ENCODE results near the gene HGS. TPM values are rescaled to one million over a fixed set of nuclear protein-coding genes. Genes with fewer than 3 reads are reported as not detected.

HGS gene
- total and polyA plus RNA-seq, 2 of the 8 experiments (the other 6 are each of a cell fraction or from before 2014, with no cell fraction given): 80.8 to 99.7 TPM

DNA sequence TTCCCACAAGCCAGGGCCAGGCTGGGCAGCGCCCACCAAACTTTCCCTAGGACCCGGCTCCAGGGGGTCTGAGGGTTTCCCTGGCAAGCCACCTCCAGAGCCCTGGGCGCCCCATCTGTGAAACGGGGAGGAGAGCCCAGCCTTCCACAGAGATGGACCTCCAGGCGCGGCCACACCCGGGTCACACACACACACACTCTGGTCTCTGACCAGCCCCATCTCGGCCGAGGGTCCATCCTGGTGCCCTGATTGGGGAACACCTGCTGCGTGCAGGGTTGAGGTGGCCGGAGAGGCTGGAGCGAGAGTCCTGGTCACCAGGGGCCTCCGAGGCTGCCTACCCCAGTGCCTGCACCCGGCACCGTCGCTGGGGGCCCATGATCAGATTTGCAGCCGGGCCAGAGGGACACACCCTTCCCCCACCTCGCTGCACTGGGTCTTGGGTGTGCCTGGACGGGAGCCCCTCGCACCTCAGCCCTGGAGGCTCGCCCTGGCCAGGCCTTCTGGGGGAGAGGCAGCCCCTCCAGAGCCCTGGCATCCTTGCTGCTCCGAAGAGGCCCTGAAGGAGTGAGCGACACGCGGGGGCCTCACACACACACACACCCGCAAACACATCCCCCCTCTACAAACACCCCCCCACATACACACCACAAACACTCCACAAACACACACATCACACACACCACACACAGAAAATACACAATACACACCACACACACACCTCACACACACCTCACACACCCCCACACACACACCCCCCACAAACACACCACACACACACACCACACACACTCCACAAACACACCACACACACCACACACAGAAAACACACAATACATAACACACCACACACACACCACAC is 58.0 kb downstream of the HGS start (continued):
- TF ChIP-seq, protein P1, sequence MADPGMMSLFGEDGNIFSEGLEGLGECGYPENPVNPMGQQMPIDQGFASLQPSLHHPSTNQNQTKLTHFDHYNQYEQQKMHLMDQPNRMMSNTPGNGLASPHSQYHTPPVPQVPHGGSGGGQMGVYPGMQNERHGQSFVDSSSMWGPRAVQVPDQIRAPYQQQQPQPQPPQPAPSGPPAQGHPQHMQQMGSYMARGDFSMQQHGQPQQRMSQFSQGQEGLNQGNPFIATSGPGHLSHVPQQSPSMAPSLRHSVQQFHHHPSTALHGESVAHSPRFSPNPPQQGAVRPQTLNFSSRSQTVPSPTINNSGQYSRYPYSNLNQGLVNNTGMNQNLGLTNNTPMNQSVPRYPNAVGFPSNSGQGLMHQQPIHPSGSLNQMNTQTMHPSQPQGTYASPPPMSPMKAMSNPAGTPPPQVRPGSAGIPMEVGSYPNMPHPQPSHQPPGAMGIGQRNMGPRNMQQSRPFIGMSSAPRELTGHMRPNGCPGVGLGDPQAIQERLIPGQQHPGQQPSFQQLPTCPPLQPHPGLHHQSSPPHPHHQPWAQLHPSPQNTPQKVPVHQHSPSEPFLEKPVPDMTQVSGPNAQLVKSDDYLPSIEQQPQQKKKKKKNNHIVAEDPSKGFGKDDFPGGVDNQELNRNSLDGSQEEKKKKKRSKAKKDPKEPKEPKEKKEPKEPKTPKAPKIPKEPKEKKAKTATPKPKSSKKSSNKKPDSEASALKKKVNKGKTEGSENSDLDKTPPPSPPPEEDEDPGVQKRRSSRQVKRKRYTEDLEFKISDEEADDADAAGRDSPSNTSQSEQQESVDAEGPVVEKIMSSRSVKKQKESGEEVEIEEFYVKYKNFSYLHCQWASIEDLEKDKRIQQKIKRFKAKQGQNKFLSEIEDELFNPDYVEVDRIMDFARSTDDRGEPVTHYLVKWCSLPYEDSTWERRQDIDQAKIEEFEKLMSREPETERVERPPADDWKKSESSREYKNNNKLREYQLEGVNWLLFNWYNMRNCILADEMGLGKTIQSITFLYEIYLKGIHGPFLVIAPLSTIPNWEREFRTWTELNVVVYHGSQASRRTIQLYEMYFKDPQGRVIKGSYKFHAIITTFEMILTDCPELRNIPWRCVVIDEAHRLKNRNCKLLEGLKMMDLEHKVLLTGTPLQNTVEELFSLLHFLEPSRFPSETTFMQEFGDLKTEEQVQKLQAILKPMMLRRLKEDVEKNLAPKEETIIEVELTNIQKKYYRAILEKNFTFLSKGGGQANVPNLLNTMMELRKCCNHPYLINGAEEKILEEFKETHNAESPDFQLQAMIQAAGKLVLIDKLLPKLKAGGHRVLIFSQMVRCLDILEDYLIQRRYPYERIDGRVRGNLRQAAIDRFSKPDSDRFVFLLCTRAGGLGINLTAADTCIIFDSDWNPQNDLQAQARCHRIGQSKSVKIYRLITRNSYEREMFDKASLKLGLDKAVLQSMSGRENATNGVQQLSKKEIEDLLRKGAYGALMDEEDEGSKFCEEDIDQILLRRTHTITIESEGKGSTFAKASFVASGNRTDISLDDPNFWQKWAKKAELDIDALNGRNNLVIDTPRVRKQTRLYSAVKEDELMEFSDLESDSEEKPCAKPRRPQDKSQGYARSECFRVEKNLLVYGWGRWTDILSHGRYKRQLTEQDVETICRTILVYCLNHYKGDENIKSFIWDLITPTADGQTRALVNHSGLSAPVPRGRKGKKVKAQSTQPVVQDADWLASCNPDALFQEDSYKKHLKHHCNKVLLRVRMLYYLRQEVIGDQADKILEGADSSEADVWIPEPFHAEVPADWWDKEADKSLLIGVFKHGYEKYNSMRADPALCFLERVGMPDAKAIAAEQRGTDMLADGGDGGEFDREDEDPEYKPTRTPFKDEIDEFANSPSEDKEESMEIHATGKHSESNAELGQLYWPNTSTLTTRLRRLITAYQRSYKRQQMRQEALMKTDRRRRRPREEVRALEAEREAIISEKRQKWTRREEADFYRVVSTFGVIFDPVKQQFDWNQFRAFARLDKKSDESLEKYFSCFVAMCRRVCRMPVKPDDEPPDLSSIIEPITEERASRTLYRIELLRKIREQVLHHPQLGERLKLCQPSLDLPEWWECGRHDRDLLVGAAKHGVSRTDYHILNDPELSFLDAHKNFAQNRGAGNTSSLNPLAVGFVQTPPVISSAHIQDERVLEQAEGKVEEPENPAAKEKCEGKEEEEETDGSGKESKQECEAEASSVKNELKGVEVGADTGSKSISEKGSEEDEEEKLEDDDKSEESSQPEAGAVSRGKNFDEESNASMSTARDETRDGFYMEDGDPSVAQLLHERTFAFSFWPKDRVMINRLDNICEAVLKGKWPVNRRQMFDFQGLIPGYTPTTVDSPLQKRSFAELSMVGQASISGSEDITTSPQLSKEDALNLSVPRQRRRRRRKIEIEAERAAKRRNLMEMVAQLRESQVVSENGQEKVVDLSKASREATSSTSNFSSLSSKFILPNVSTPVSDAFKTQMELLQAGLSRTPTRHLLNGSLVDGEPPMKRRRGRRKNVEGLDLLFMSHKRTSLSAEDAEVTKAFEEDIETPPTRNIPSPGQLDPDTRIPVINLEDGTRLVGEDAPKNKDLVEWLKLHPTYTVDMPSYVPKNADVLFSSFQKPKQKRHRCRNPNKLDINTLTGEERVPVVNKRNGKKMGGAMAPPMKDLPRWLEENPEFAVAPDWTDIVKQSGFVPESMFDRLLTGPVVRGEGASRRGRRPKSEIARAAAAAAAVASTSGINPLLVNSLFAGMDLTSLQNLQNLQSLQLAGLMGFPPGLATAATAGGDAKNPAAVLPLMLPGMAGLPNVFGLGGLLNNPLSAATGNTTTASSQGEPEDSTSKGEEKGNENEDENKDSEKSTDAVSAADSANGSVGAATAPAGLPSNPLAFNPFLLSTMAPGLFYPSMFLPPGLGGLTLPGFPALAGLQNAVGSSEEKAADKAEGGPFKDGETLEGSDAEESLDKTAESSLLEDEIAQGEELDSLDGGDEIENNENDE (IDR thresholded peaks at IDR 0.05; ENCODE audit: insufficient replicate concordance, low read length): no peak
- no peak for TF ChIP-seq NRF1 (IDR thresholded peaks at IDR 0.05; ENCODE audit: low read depth, low read length)
- TF ChIP-seq CREB1 (IDR thresholded peaks at IDR 0.05): no peak
- no peak for TF ChIP-seq SAP30 (IDR thresholded peaks at IDR 0.05; ENCODE audit: insufficient read depth, insufficient replicate concordance, low read length)
- TF ChIP-seq BCL11A (IDR thresholded peaks at IDR 0.05; ENCODE audit: low read depth in 2 of 2, low read length in 2 of 2): no peak
- TF ChIP-seq CHD2 (IDR thresholded peaks at IDR 0.05; ENCODE audit: low read length): no peak
- no peak for TF ChIP-seq FOSL1 (IDR thresholded peaks at IDR 0.05; ENCODE audit: insufficient read depth, low read depth, low read length)
- TF ChIP-seq SIN3A (conservative IDR thresholded peaks at IDR 0.05 in 1 of 2, IDR thresholded peaks at IDR 0.05 in 1 of 2; ENCODE audit: low read depth in 1 of 2, low read length in 2 of 2): no peak
- TF ChIP-seq SIRT6 (IDR thresholded peaks at IDR 0.05; ENCODE audit: low read length): no peak
- no peak for TF ChIP-seq SUZ12 (IDR thresholded peaks at IDR 0.05; ENCODE audit: low read length)

All from H1 (cell line).